ENCODE measurements around the gene EPRS1.
"Not testable (repeated sequence)": the region's sequence is repeated elsewhere in the genome, so short reads cannot be mapped to it uniquely, and the experiment has no call there.

Gene EPRS1

GRCh38 chr1:220038640-220039039, 7.7 kb downstream of the EPRS1 start:
- DNase-seq (ENCODE audit: low read depth), result no peak

DNA sequence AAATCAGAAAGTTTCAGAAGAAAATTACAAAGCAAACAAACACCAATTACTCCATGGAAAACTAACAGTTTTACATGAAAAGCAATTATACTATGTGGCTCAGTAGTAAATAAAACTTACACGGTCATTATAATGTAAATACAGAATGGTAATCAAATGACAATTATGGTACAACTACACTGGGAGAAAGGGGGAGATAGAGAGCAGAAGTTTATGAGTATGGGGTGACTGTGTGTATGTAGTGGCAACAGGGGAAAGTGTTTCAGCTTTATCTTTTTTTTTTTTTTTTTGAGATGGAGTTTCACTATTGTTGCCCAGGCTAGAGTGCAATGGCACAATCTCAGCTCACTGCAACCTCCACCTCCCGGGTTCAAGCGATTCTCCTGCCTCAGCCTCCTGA, 8.5 kb downstream of the EPRS1 start:
- not testable (repeated sequence) for DNase-seq (ENCODE audit: low read depth)

DNA sequence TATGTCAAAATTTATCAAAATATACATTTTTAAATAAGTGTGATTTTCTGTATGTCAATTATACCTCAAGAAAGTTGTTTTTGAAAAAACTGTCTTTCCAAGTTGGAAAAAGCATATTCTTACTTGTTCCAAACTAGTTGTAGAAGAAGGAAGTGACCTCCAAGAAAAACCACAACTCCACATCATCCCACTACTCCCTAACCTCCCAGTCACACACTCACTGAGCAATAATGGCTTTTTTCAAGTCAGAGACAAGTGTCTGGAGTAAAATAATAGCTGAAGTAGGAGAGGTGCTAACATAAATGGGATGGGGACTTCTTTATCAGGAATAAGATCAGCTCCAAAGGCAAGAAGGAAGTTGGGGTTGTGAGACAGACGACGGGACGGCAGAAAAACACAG, 13.4 kb downstream of the EPRS1 start:
- no peak for DNase-seq (ENCODE audit: low read depth)

DNA sequence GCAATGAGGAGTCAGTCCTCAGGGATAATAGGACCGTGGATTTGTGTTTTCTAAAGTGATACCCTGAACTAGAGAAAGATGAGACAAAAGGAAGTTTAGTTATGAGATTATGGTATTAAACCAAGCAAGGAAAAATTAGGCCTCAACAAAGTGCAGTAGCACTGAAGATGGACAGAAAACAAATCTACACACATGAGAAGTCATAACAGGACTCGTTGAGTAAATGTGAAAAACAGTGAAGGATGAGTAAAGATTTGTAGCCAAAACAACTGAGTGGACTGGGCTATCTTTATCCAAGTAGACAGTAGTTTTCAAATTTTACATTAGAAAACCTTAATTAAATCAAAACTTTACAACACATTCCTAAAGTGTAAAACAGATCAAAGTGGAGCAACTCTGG, 15.0 kb downstream of the EPRS1 start:
- DNase-seq (ENCODE audit: low read depth), result no peak

- DNase-seq (ENCODE audit: low read depth), result no peak
These were observed 17.9 kb downstream of the EPRS1 start for GRCh38 chr1:220028346-220028895.

- no peak for DNase-seq (ENCODE audit: low read depth)
These were observed 27.2 kb downstream of the EPRS1 start for GRCh38 chr1:220019071-220019470.

GRCh38 chr1:220013497-220013896, 32.8 kb downstream of the EPRS1 start:
- no peak for DNase-seq (ENCODE audit: low read depth)

GRCh38 chr1:220012259-220012658, 34.0 kb downstream of the EPRS1 start:
- DNase-seq (ENCODE audit: low read depth), result no peak

DNA sequence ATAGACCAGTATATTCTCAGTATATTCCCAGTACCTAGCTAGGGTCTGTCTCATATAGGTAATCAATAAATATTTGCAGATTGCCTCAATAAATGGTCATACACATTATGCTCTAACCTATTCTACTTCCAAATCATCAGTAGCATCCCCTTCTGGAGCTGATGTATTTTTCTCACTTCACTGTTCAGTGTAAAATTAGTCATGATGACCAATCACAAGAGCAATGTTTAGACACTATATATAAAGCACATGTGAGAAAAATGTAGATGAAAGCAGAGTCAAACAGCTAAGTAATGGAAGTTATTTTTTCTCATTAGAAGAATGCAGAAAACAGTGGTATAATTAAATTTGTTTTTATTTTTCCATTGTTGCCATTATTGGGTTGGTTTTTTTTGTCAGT, 34.7 kb downstream of the EPRS1 start:
- DNase-seq (ENCODE audit: low read depth), result no peak

DNA sequence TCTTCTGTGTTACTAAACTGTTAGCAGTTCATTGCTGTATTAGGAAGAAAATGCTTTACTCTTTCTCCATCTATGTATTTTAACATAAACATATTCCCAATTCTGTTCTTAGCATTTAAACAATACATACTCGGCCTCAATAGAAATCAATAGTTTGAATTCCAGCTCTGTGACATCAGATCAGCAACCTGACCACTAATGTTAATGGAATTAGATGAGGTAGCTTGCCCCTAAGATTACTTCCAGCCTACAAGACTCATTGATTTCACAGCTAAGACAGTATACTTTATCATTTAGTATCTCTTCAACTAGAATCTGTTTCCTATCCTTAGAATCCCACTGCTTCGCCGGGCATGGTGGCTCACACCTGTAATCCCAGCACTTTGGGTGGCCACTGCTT, 38.9 kb downstream of the EPRS1 start:
- DNase-seq (ENCODE audit: low read depth), result peak; percentile 48

DNA sequence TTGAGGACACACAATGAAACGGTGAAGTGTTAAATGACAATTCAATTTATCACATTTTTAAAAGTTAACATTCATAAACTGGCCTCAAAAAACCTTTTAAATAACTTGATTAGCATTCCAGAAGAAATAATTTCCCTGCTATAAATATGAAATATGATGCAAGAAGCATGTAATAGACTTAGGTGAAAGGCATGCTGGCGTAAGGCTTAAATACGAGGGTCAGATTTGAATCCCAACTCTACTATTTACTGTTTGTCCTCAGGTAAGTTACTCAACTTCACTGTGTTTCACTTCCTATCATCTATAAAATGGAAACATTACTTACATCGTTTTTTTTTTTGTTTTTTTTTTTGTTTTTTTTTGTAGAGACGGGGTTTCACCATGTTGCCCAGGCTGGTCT, 40.8 kb downstream of the EPRS1 start:
- no peak for DNase-seq (ENCODE audit: low read depth)

- no peak for DNase-seq (ENCODE audit: low read depth)
These were observed 42.5 kb downstream of the EPRS1 start for GRCh38 chr1:220003610-220004299.

- DNase-seq (ENCODE audit: low read depth), result no peak
These were observed 43.3 kb downstream of the EPRS1 start for GRCh38 chr1:220003015-220003414.

- peak; percentile 38 for DNase-seq (ENCODE audit: low read depth)
These were observed 45.2 kb downstream of the EPRS1 start for GRCh38 chr1:220001095-220001501.

- no peak for DNase-seq (ENCODE audit: low read depth)
These were observed 46.5 kb downstream of the EPRS1 start for GRCh38 chr1:219999821-220000220.

Measured in non-pigmented ciliary epithelial cell (primary cell).